Measurements from ENCODE around the gene LEMD3. TPM values are rescaled to one million over a fixed set of nuclear protein-coding genes. Genes with fewer than 3 reads are reported as not detected.

Gene LEMD3
- 77.5 TPM for total RNA-seq

- FAIRE-seq (no peak), DNase-seq (ENCODE audit: low spot score in 2 of 2) (peak; percentile 90 to 93)
Observed at GRCh38 chr12:65169320-65170208, at the start of gene LEMD3. Gene LEMD3 (plus strand): TSS chr12:65169583. CDS start chr12:65169597, 14 bp downstream.

GRCh38 chr12:65121049-65121955 lies 48.1 kb upstream of the LEMD3 start, which contains the start of gene WIF1:
Gene WIF1 (minus strand): TSS chr12:65121305. CDS start chr12:65121191, 114 bp downstream.
- DNase-seq (ENCODE audit: low spot score in 2 of 2) = peak in 1 of 2 donors; percentile 37
- no peak for FAIRE-seq

GRCh38 chr12:65121956-65122469 lies 47.4 kb upstream of the LEMD3 start:
- no peak for FAIRE-seq
- DNase-seq (ENCODE audit: low spot score in 2 of 2) = no peak

- no peak for FAIRE-seq
Observed at GRCh38 chr12:65122703-65123102, 46.7 kb upstream of the LEMD3 start.

GRCh38 chr12:65123435-65124063 lies 45.8 kb upstream of the LEMD3 start:
- DNase-seq (ENCODE audit: low spot score in 2 of 2) = no peak
- FAIRE-seq = peak; percentile 61

More at GRCh38 chr12:65122703-65123102, 46.7 kb upstream of the LEMD3 start:
- no peak for DNase-seq (ENCODE audit: low spot score in 2 of 2)

- no peak for DNase-seq (ENCODE audit: low spot score in 2 of 2)
- FAIRE-seq = no peak
Observed at GRCh38 chr12:65125247-65125646, 44.1 kb upstream of the LEMD3 start.

GRCh38 chr12:65125975-65126374 lies 43.4 kb upstream of the LEMD3 start:
- DNase-seq (ENCODE audit: low spot score in 2 of 2) (no peak), FAIRE-seq (no peak)

- FAIRE-seq = no peak
- no peak for DNase-seq (ENCODE audit: low spot score in 2 of 2)
Observed at GRCh38 chr12:65126482-65126881, 42.9 kb upstream of the LEMD3 start.

- no peak for FAIRE-seq
- no peak for DNase-seq (ENCODE audit: low spot score in 2 of 2)
Observed at GRCh38 chr12:65133879-65134278, 35.5 kb upstream of the LEMD3 start.

GRCh38 chr12:65139389-65139788 lies 30.0 kb upstream of the LEMD3 start:
- FAIRE-seq (no peak), DNase-seq (ENCODE audit: low spot score in 2 of 2) (no peak)

- no peak for DNase-seq (ENCODE audit: low spot score in 2 of 2)
- no peak for FAIRE-seq
Observed at GRCh38 chr12:65140738-65141137, 28.6 kb upstream of the LEMD3 start.

GRCh38 chr12:65147312-65147905 lies 22.0 kb upstream of the LEMD3 start:
- FAIRE-seq (no peak), DNase-seq (ENCODE audit: low spot score in 2 of 2) (no peak)

- FAIRE-seq (no peak), DNase-seq (ENCODE audit: low spot score in 2 of 2) (no peak)
Observed at GRCh38 chr12:65152012-65152411, 17.4 kb upstream of the LEMD3 start.

- no peak for FAIRE-seq
- no peak for DNase-seq (ENCODE audit: low spot score in 2 of 2)
Observed at GRCh38 chr12:65152596-65152995, 16.8 kb upstream of the LEMD3 start.

GRCh38 chr12:65155784-65156183 lies 13.6 kb upstream of the LEMD3 start:
- no peak for FAIRE-seq
- DNase-seq (ENCODE audit: low spot score in 2 of 2) = no peak

GRCh38 chr12:65156366-65156841 lies 13.0 kb upstream of the LEMD3 start:
- DNase-seq (ENCODE audit: low spot score in 2 of 2) (no peak), FAIRE-seq (no peak)

GRCh38 chr12:65157091-65157490 lies 12.3 kb upstream of the LEMD3 start:
- FAIRE-seq (no peak), DNase-seq (ENCODE audit: low spot score in 2 of 2) (no peak)

GRCh38 chr12:65162609-65163008 lies 6.8 kb upstream of the LEMD3 start:
- no peak for FAIRE-seq
- no peak for DNase-seq (ENCODE audit: low spot score in 2 of 2)

- FAIRE-seq (no peak), DNase-seq (ENCODE audit: low spot score in 2 of 2) (no peak)
Observed at GRCh38 chr12:65164244-65164643, 5.1 kb upstream of the LEMD3 start.

- DNase-seq (ENCODE audit: low spot score in 2 of 2) (no peak), FAIRE-seq (no peak)
Observed at GRCh38 chr12:65164774-65165173, 4.6 kb upstream of the LEMD3 start.
